ENCODE measurements around the gene CYRIA. TPM values are rescaled to one million over a fixed set of nuclear protein-coding genes. Genes with fewer than 3 reads are reported as not detected.

The CYRIA gene
- total and polyA plus RNA-seq, 4 donors = 1.3 to 4.3 (median 2.4) TPM

GRCh38 chr2:16643099-16643498 lies 22.5 kb downstream of the CYRIA start:
- TF ChIP-seq JUND (IDR thresholded peaks at IDR 0.05) (no peak), MAX (IDR thresholded peaks at IDR 0.05) (no peak), EGR1 (IDR thresholded peaks at IDR 0.05; ENCODE audit: low read depth in 2 of 2) (no peak), ATF3 (IDR thresholded peaks at IDR 0.05) (no peak), RAD21 (IDR thresholded peaks at IDR 0.05) (no peak), YY1 (IDR thresholded peaks at IDR 0.05) (no peak), SP1 (IDR thresholded peaks at IDR 0.05) (no peak), FOXA2 (IDR thresholded peaks at IDR 0.05) (no peak), ZBTB33 (IDR thresholded peaks at IDR 0.05) (no peak), FOXA1 (IDR thresholded peaks at IDR 0.05) (no peak), GABPA (IDR thresholded peaks at IDR 0.05 in 1 of 2, conservative IDR thresholded peaks at IDR 0.05 in 1 of 2) (no peak), HNF4A (conservative IDR thresholded peaks at IDR 0.05) (no peak), REST (IDR thresholded peaks at IDR 0.05) (no peak), NR2F2 (IDR thresholded peaks at IDR 0.05) (no peak), CTCF (IDR thresholded peaks at IDR 0.05; ENCODE audit: low read depth, low read length, missing input control) (no peak), TAF1 (conservative IDR thresholded peaks at IDR 0.05) (no peak), RXRA (IDR thresholded peaks at IDR 0.05) (no peak)
- H3K27me3 ChIP-seq (ENCODE audit: control insufficient read depth in 4 of 4, insufficient read depth in 4 of 4, low read length in 3 of 4) = no peaks in the 10 kb centered on the region
- H3K27ac ChIP-seq (ENCODE audit: low read depth in 1 of 2, low read length in 2 of 2) = no peak overlapping the region
- H3K9me3 ChIP-seq (ENCODE audit: control insufficient read depth in 4 of 4, low read length in 3 of 4) = no peaks in the 10 kb centered on the region
- H3K9ac ChIP-seq (ENCODE audit: low read depth in 1 of 2, low read length in 2 of 2) = no peak overlapping the region
- WGBS = 78% methylated on average over 2 of the region's 2 CpGs
- H3K4me1 ChIP-seq (ENCODE audit: control insufficient read depth in 4 of 4, insufficient read depth in 4 of 4, low read length in 3 of 4) = peaks cover 0 to 8% (median 0%) of the 10 kb centered on the region in 4 donors
- DNase-seq (ENCODE audit: low spot score) = no peak
- peaks cover 0 to 4% (median 0%) of the 10 kb centered on the region in 4 donors for H3K36me3 ChIP-seq (ENCODE audit: control insufficient read depth in 4 of 4, insufficient read depth in 3 of 4, low read depth in 1 of 4, low read length in 3 of 4)
- H3K4me3 ChIP-seq (ENCODE audit: low read depth in 1 of 3, low read length in 3 of 3) = no peak overlapping the region

Data from liver (tissue), 9 donors.